HG02973 (cell line): ENCODE results near the gene RBM18.

Experiments
- ATAC-seq: cut with Tn5 transposase; IDR thresholded peaks from one replicate; pipeline ENCODE4 v1.9.1; 2021; ENCODE audit warnings: moderate library complexity; ENCODE audit not compliant: unreplicated experiment

RBM18 gene

GRCh38 chr9:122225312-122226141, 39.1 kb downstream of the RBM18 start:
- no peak for ATAC-seq

- ATAC-seq = no peak
Observed at GRCh38 chr9:122223435-122223834, 41.2 kb downstream of the RBM18 start.

GRCh38 chr9:122222791-122223190, 41.8 kb downstream of the RBM18 start:
- no peak for ATAC-seq

- ATAC-seq = no peak
Observed at GRCh38 chr9:122221183-122221811, 43.3 kb downstream of the RBM18 start.

GRCh38 chr9:122220673-122221182, 43.9 kb downstream of the RBM18 start:
- no peak for ATAC-seq

GRCh38 chr9:122219856-122220672, 44.6 kb downstream of the RBM18 start:
- no peak for ATAC-seq

- ATAC-seq = no peak
Observed at GRCh38 chr9:122218935-122219855, 45.4 kb downstream of the RBM18 start.

GRCh38 chr9:122218071-122218934, 46.3 kb downstream of the RBM18 start:
- no peak for ATAC-seq

GRCh38 chr9:122217640-122218039, 47.0 kb downstream of the RBM18 start:
- no peak for ATAC-seq

GRCh38 chr9:122216798-122217418, 47.7 kb downstream of the RBM18 start:
- no peak for ATAC-seq

GRCh38 chr9:122216138-122216797, 48.4 kb downstream of the RBM18 start:
- ATAC-seq = no peak

- no peak for ATAC-seq
Observed at GRCh38 chr9:122215663-122216062, 49.0 kb downstream of the RBM18 start.

- ATAC-seq = no peak
Observed at GRCh38 chr9:122214507-122214906, 50.1 kb downstream of the RBM18 start.

- ATAC-seq = no peak
Observed at GRCh38 chr9:122213589-122214413, 50.8 kb downstream of the RBM18 start.

GRCh38 chr9:122213102-122213588, 51.5 kb downstream of the RBM18 start:
- no peak for ATAC-seq

GRCh38 chr9:122212473-122213004, 52.1 kb downstream of the RBM18 start:
- ATAC-seq = no peak

GRCh38 chr9:122209451-122209850, 55.2 kb downstream of the RBM18 start:
- ATAC-seq = no peak
